HEK293T (cell line): ENCODE measurements around the gene TTC1.
A peak's percentile ranks its signal among the peaks of the same experiment; 100 is the strongest.

Experiments used
- CTCF ChIA-PET: fragments of 350-600 bp; formaldehyde crosslinking; extraction: SDS; loops from one replicate; lab custom pipeline; 2021; ENCODE audit warnings: antibody characterized with exemption, inconsistent platforms; lab: Yijun Ruan, JAX
- POLR2A ChIA-PET: fragments of 350-600 bp; formaldehyde crosslinking; extraction: SDS; loops from one replicate; lab custom pipeline; 2020; ENCODE audit warnings: antibody characterized with exemption, inconsistent platforms; lab: Yijun Ruan, JAX
- DNase-seq: peaks from one replicate; pipeline ENCODE4 v3.0.0; 2012; ENCODE audit warnings: mixed read lengths; ENCODE audit errors: extremely low spot score
- ARNT ChIP-seq: fragments of 450-650 bp; IDR thresholded peaks from 2 replicates; pipeline ENCODE4 v1.6.1; 2017; ENCODE audit warnings: mild to moderate bottlenecking
- BHLHE40 ChIP-seq: fragments of 450-650 bp; IDR thresholded peaks from 2 replicates; pipeline ENCODE4 v1.6.1; 2016; ENCODE audit warnings: mild to moderate bottlenecking, moderate library complexity, borderline replicate concordance
- CTBP1 ChIP-seq: fragments of 450-650 bp; IDR thresholded peaks from 2 replicates; pipeline ENCODE4 v1.6.1; 2016; ENCODE audit warnings: borderline replicate concordance
- ELF4 ChIP-seq: fragments of 450-650 bp; IDR thresholded peaks from 2 replicates; pipeline ENCODE4 v1.6.1; 2017; ENCODE audit warnings: antibody characterized with exemption
- FOXA1 ChIP-seq: fragments of 450-650 bp; IDR thresholded peaks from 2 replicates; pipeline ENCODE4 v1.6.1; 2016; ENCODE audit warnings: mild to moderate bottlenecking
- FOXK2 ChIP-seq: fragments of 450-650 bp; IDR thresholded peaks from 2 replicates; pipeline ENCODE4 v1.6.1; 2016; ENCODE audit warnings: mild to moderate bottlenecking
- FOXM1 ChIP-seq: fragments of 450-650 bp; IDR thresholded peaks from 2 replicates; pipeline ENCODE4 v1.6.1; 2017; ENCODE audit warnings: mild to moderate bottlenecking, borderline replicate concordance
- HDGF ChIP-seq: fragments of 450-650 bp; IDR thresholded peaks from 2 replicates; pipeline ENCODE4 v1.6.1; 2017; ENCODE audit warnings: antibody characterized with exemption, borderline replicate concordance
- L3MBTL2 ChIP-seq: fragments of 450-650 bp; conservative IDR thresholded peaks from 2 replicates; pipeline ENCODE4 v1.6.1; 2016; ENCODE audit warnings: mild to moderate bottlenecking
- LEF1 ChIP-seq: fragments of 450-650 bp; IDR thresholded peaks from 2 replicates; pipeline ENCODE4 v1.6.1; 2017; ENCODE audit warnings: mild to moderate bottlenecking, borderline replicate concordance
- NFRKB ChIP-seq: fragments of 450-650 bp; IDR thresholded peaks from 2 replicates; pipeline ENCODE4 v1.6.1; 2016; ENCODE audit warnings: mild to moderate bottlenecking, moderate library complexity
- SP1 ChIP-seq: fragments of 450-650 bp; IDR thresholded peaks from 2 replicates; pipeline ENCODE4 v1.6.1; 2017
- SUZ12 ChIP-seq: fragments of 450-650 bp; IDR thresholded peaks from 2 replicates; pipeline ENCODE4 v1.6.1; 2016; ENCODE audit warnings: mild to moderate bottlenecking
- TARDBP ChIP-seq: fragments of 450-650 bp; IDR thresholded peaks from 2 replicates; pipeline ENCODE4 v1.6.1; 2016
- ZNF384 ChIP-seq: fragments of 450-650 bp; IDR thresholded peaks from 2 replicates; pipeline ENCODE4 v1.6.1; 2016
- TF ChIP-seq, protein P1 (sequence below): fragments of 450-650 bp; IDR thresholded peaks from 2 replicates; pipeline ENCODE4 v1.6.1; 2016

Gene TTC1

DNA sequence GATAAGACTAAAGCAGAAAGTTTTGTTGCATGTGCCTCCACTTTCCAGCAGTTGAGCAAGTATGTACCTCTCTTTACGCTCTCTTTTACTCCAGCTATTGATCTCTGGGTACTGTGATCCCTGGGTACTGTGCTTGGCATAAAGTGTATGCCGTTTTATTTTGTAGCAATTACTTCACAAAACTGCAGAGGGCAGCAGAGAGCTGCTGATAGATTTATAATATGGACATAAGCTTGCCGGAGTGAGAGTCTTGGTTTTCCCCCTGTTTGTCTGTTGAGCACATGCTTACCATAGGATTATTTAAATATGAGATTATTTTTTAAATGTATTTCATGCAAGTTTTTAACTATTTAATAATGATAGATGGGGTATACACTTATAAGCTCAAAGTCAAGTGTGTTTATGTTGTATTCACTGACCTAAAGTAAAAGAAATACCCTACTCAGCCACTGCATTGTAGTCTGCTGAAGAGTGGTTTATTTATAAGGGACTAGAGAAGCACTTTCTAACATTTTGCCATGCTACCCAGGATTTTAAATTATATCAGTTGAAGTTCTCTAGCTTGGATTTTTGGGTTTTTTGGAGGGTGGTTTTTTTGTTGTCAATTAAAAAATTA is 13.0 kb downstream of the TTC1 start:
- POLR2A ChIA-PET, result interaction anchor here (1.3 kb wide), 1 partner anchor 13 kb away, joined by 6 read pairs; the partner anchor contains the start of gene TTC1
- no peak for TF ChIP-seq TARDBP
- TF ChIP-seq, protein P1, sequence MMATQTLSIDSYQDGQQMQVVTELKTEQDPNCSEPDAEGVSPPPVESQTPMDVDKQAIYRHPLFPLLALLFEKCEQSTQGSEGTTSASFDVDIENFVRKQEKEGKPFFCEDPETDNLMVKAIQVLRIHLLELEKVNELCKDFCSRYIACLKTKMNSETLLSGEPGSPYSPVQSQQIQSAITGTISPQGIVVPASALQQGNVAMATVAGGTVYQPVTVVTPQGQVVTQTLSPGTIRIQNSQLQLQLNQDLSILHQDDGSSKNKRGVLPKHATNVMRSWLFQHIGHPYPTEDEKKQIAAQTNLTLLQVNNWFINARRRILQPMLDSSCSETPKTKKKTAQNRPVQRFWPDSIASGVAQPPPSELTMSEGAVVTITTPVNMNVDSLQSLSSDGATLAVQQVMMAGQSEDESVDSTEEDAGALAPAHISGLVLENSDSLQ, result peak; percentile 55

DNA sequence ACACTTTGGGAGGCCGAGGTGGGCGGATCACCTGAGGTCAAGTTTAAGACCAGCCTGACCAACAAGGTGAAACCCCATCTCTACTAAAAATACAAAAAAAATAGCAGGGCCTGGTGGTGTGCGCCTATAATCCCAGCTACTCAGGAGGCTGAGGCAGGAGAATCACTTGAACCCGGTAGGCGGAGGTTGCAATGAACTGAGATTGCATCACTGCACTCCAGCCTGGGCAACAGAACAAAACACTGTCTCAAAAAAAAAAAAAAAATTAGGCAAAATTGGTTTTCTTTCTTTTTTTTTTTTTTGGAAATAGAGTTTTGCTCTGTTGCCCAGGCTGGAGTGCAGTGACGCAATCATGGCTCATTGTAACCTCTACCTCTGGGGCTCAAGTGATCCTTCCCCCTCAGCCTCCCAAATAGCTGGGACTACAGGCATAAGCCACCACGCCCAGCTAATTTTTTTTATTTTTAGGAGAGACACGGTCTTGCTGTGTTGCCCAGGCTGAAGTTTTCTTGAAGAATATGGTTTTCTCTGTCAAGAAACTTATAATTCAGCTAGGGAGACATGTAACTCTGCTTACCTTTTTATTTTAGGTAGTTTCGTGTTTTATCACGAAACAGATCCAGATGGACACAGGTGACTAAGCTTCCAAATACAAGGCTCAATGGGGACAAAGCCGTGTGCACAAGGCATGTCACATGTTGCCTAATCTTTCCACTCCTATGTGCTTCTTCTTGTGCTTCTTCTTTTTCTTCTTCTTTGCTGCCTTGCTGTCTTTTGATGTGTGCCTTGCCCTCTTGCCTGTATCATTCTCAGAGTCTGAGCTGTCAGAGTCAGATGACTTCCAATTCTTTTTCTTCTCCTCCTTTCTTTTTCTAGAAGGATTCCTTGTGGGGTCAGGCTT is 14.3 kb downstream of the TTC1 start:
- ChIA-PET CTCF (no interaction called here), POLR2A (interaction anchor here (1.2 kb wide), 1 partner anchor 14 kb away, joined by 5 read pairs; the partner anchor contains the start of gene TTC1)
- DNase-seq, result no peak
- TF ChIP-seq FOXK2, result no peak

More for the DNA sequence above, 13.0 kb downstream of the TTC1 start:
- peak; percentile 68 for DNase-seq
- CTCF ChIA-PET, result interaction anchor here (0.6 to 1.6 kb wide), 29 partner anchors 9 to 735 kb away, joined by 3 to 15 read pairs (median 4); partner anchors contain the start of genes PTTG1 and TTC1

DNA sequence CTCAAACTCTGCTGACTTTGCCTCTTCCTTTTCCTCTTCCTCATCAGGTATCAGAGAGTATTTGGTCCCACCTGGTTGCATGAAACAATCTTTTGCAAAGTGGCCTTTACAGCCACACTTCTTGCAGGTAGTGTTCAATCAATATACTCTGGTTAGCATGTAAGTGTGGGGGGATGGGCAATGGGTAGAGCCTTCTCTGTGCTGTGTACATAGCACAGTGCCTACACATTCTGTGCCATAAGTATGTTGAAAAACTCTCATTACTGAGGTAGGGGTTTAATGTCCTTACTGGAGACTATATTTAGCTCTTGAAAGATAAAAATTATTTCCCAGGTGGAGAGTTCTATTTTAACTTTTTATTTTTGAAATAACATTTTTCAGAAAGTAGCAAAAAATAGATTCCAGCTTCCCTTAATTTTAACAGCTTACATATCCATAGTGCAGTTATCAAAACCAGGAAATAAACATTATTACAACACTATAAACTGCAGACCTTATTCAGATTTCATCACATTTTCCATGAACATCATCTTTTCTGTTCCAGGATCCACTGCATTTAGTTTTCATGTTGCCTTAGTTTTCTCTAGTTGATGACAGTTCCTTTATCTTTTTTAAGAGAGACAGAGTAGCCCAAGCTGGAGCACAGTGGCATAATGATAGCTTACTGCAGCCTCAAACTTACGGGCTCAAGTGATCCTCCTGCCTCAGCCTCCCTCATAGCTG is 15.1 kb downstream of the TTC1 start:
- ChIA-PET CTCF (interaction anchor here (0.6 to 0.7 kb wide), 4 partner anchors 8 to 867 kb away, joined by 3 to 10 read pairs (median 4); no protein-coding TSS in a partner anchor), POLR2A (interaction anchor here (1.2 kb wide), 1 partner anchor 15 kb away, joined by 5 read pairs; the partner anchor contains the start of gene TTC1)
- no peak for DNase-seq
- no peak for TF ChIP-seq BHLHE40
- no peak for TF ChIP-seq SUZ12
- no peak for TF ChIP-seq SP1
- TF ChIP-seq, protein P1, result no peak
- TF ChIP-seq ARNT, result no peak
- no peak for TF ChIP-seq CTBP1
- no peak for TF ChIP-seq ELF4

DNA sequence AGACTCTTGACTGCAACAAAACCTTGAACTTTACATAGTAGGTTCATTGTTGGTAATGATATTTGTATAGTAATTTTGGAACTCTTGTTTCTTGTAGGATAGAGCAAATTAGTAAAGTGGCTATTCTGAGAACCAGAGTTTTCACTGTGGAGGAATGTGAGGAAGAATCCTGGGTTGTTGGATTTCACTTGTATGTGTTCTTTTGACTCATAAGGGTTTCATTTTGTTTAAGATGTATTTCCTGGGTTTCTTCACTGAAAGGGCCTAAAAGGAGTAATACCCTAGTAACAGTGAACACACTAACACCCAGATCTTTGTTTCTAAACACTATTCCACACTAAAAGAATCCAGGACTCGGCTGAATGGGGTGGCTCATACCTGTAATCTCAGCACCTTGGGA is 20.1 kb downstream of the TTC1 start:
- CTCF ChIA-PET, result no interaction called here
- TF ChIP-seq SUZ12, result no peak
- TF ChIP-seq HDGF, result no peak
- TF ChIP-seq ZNF384, result no peak
- TF ChIP-seq FOXA1, result no peak
- no peak for TF ChIP-seq L3MBTL2
- TF ChIP-seq SP1, result no peak
- no peak for TF ChIP-seq ELF4
- POLR2A ChIA-PET, result no interaction called here
- DNase-seq, result no peak

DNA sequence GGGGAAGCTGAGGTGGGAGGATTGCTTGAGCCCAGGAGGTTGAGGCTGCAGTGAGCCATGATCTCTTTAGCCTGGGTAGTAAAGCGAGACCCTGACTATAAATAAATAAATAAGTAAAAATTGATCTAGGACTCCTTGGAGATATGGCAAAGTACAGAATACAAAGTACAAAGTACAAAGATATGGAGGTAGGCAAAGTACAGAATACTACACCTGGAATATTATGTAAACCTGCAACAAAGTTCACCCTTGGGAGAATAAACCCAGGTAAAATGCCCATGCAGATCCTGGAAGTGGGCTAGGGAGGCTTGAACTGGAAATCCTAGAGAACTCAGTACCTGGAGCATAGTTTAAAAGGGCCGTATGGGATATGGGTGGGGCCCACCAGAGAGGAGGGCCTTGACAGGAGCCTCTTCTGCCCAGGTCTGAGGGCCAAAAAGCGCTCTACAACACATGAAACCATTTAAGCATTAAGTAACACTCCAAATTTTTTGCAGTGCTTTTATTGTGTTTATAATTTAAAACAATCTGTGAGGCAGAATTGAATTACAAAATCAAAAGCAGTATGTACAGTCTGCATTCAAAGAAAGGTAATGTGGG is 20.7 kb downstream of the TTC1 start:
- CTCF ChIA-PET, result interaction anchor here (1.6 kb wide), 1 partner anchor 8 kb away, joined by 5 read pairs; no protein-coding TSS in a partner anchor
- POLR2A ChIA-PET, result no interaction called here
- DNase-seq, result no peak
- no peak for TF ChIP-seq FOXA1
- TF ChIP-seq SP1, result no peak
- TF ChIP-seq, protein P1, result no peak
- no peak for TF ChIP-seq ZNF384
- no peak for TF ChIP-seq TARDBP
- TF ChIP-seq NFRKB, result no peak
- TF ChIP-seq L3MBTL2, result no peak
- TF ChIP-seq HDGF, result no peak
- TF ChIP-seq ARNT, result no peak

DNA sequence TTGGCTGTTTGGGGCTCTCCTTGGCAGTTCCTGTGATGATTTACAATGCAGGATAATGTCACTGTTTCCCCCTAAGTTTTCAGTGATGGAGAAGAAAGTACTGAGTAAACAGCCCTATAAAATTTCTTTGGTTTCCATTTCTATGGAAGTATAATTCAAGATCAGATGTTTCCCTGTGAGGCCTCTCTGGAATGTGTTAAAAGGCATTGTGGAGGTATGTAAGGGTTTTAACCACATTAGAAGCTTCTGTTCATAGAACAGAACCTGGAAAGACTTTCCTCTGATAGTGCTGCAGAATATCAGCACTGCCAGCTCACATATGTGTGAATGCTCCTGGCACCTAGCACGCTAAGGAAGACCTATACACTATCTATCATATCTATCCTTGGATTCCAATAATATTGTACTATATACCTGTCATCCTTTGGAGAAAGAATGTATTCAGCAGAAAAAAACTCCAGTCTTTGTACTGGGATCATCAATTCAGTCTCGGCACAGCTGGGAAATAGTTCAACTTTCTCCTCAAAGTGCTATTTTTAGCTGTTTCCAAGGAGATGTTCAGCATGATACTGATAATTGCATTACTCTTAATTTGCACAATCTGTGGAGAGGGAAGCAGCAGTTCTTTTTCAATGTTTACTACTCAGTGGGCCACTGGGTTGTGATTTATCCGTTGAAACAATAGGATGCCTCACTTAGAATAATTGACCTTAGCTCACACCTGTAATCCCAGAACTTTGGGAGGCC is 21.9 kb downstream of the TTC1 start:
- TF ChIP-seq FOXM1 (no peak), HDGF (no peak), CTBP1 (no peak), ARNT (no peak), ZNF384 (no peak), FOXA1 (no peak), ELF4 (no peak), L3MBTL2 (no peak), SP1 (no peak), FOXK2 (no peak), TARDBP (no peak), NFRKB (no peak), LEF1 (no peak), SUZ12 (no peak), BHLHE40 (no peak)
- TF ChIP-seq, protein P1, result no peak
- ChIA-PET CTCF (interaction anchor here (1.6 kb wide), 1 partner anchor 9 kb away, joined by 5 read pairs; no protein-coding TSS in a partner anchor), POLR2A (no interaction called here)
- DNase-seq, result no peak
